ENCODE measurements around the gene LAMA5.

The LAMA5 gene

DNA sequence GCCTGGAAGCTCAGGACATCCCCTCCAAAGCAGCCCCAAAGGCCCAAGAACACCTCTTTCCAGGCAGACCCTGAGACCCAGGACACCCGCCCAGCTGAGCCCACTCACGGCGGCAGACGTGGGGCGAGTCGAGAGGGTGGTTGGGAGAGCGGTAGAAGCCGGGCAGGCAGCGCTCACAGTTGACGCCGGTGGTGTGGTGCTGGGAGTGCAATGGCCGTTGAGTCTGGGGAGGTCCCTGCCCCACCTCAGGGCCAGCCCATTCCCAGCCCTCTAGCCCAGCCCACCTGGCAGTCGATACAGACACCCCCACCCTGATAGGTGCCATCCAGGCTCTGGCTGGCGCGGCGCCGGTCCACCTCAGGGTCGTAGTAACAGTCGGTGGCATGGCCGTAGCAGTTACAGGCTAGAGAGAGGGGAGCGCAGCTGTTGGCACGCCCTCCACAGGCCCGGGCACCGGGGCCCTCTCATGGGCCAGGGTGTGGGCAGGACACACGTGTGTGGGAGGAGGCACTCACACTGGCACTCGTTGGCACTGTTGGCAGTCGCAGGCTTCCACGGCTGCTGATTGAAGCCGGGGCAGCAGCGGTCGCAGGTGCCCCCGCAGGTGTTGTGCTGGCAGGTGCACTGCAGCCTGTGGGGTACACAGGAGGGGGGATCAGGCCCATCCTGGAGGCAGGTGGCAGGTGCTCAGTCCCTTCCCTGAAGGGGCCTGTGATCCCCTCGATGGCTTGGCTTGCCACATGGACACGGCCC lies 20.5 kb downstream of the LAMA5 start:
- no peak overlapping the region for H3K4me3 ChIP-seq (ENCODE audit: low read depth, low read length)
- DNase-seq (ENCODE audit: low read depth): no peak
- TF ChIP-seq, protein P1, sequence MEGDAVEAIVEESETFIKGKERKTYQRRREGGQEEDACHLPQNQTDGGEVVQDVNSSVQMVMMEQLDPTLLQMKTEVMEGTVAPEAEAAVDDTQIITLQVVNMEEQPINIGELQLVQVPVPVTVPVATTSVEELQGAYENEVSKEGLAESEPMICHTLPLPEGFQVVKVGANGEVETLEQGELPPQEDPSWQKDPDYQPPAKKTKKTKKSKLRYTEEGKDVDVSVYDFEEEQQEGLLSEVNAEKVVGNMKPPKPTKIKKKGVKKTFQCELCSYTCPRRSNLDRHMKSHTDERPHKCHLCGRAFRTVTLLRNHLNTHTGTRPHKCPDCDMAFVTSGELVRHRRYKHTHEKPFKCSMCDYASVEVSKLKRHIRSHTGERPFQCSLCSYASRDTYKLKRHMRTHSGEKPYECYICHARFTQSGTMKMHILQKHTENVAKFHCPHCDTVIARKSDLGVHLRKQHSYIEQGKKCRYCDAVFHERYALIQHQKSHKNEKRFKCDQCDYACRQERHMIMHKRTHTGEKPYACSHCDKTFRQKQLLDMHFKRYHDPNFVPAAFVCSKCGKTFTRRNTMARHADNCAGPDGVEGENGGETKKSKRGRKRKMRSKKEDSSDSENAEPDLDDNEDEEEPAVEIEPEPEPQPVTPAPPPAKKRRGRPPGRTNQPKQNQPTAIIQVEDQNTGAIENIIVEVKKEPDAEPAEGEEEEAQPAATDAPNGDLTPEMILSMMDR (IDR thresholded peaks at IDR 0.05; ENCODE audit: control insufficient read depth, extremely low read depth, insufficient read depth): no peak

DNA sequence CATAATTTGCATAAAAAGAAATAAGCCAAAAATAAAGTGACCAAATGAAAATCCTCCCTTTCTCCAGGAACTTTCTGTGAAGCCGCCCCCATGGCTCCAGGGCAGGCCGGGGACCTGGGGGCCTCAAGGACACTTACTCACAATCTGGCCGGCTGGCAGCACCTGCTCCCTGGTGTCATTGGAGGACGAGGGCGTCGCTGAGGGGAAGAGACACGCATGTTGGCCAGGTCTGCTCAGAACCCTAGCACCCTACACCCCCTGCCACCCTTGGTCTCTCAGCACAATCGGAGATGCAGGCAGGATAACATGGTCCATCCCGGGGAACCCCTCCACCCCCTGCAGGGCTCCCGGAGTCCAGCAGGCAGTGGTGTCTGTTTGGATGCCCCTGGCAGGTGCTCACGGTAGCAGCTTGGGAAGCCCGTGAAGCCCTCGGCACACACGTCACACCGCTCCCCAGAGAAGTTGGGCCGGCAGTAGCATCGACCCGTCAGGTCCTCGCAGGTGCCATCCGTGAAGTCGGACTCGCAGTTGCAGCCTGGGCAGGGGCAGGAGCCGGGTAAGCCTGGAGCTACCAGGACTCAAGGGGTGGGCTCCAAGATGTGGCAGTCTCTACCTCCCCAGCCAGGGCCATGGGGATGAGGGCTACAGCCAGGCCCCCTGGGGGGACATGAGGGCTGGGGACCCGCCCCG lies 21.3 kb downstream of the LAMA5 start:
- no peak overlapping the region for H3K4me3 ChIP-seq (ENCODE audit: low read depth, low read length)
- no peak for DNase-seq (ENCODE audit: low read depth)
- TF ChIP-seq, protein P1 (IDR thresholded peaks at IDR 0.05; ENCODE audit: control insufficient read depth, extremely low read depth, insufficient read depth): no peak

GRCh38 chr20:62344782-62345181 lies 22.3 kb downstream of the LAMA5 start:
- TF ChIP-seq, protein P1 (IDR thresholded peaks at IDR 0.05; ENCODE audit: control insufficient read depth, extremely low read depth, insufficient read depth): no peak
- H3K4me3 ChIP-seq (ENCODE audit: low read depth, low read length): no peak overlapping the region
- DNase-seq (ENCODE audit: low read depth): no peak

DNA sequence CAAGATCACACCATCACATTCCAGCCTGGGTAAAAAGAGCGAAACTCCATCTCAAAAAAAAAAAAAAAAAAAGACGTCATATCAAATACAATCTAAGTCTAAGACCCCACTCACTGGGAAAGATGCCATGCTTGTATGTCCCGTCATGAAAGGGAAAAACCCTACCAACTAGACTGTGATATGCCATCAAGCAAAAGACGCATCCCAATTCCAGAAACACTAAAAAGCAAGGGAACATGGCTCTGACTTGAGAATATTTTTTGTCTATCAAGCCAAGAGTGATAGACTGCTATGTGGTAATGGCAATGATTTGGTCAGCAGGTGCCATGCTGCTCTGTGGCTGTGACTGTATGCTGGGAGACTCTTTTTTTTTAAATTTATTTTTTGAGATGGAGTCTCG lies 23.0 kb downstream of the LAMA5 start:
- no peak overlapping the region for H3K4me3 ChIP-seq (ENCODE audit: low read depth, low read length)
- DNase-seq (ENCODE audit: low read depth): no peak
- TF ChIP-seq, protein P1 (IDR thresholded peaks at IDR 0.05; ENCODE audit: control insufficient read depth, extremely low read depth, insufficient read depth): no peak

DNA sequence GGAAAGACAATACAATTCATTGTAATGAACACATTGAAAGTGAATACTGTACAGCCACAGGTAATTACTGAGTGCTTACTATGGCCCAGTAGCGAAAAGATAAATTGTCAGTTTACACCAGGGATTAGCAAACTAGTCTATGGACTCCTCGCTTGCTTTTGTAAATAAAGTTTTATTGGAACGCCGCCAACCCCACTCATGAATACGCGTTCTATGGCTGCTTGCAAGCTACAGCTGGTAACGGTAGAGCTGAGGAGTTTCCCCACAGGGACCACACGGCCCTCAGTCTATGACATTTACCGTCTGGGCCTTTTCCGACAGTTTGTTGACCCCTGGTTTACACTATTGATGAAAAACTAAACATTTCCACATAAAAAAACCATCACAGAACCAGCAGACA lies 24.2 kb downstream of the LAMA5 start:
- no peak overlapping the region for H3K4me3 ChIP-seq (ENCODE audit: low read depth, low read length)
- TF ChIP-seq, protein P1 (IDR thresholded peaks at IDR 0.05; ENCODE audit: control insufficient read depth, extremely low read depth, insufficient read depth): no peak
- no peak for DNase-seq (ENCODE audit: low read depth)

DNA sequence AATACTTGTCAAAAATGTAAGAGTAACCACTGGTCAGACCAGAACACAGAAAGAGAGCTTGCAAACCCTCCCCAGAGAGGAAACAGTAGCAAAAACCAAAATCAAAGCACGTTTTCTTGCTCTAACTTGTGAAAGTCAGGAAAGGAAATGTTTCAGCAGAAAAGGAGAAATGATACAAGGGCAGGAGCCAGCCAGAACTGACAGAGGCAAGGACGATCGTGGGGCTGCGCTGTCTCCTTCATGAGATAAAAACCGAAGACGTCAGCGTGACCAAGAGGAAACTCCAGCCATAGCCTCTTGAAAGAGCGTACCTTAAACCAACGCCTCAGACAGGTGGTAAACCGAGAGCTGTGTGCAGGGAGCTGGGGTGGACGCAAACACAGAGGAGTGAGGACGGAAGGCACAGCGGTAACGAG lies 27.5 kb downstream of the LAMA5 start:
- DNase-seq (ENCODE audit: low read depth): no peak
- TF ChIP-seq, protein P1 (IDR thresholded peaks at IDR 0.05; ENCODE audit: control insufficient read depth, extremely low read depth, insufficient read depth): no peak
- no peak overlapping the region for H3K4me3 ChIP-seq (ENCODE audit: low read depth, low read length)

Measured in LNCaP clone FGC (cell line).